Mesenchymal stem cell (in vitro differentiated cells and primary cell): Measurements from ENCODE around the gene TVP23A.

ENCODE experiments used
- DNase-seq: peaks from one replicate; pipeline ENCODE4 v3.0.0-alpha.2; 2013
- H2AFZ ChIP-seq: one replicate; pipeline ENCODE4 v1.6.1; 2013; ENCODE audit warnings: low read depth, mild to moderate bottlenecking, control low read depth, inconsistent platforms, low read length, moderate library complexity
- H2AK5ac ChIP-seq: 2 replicates; pipeline ENCODE4 v1.6.1; 2013; ENCODE audit warnings: low read length, moderate library complexity, mild to moderate bottlenecking, inconsistent platforms; ENCODE audit not compliant: severe bottlenecking
- H2BK120ac ChIP-seq: one replicate; pipeline ENCODE4 v1.6.1; 2013; ENCODE audit warnings: low read depth, mild to moderate bottlenecking, inconsistent platforms, low read length, moderate library complexity
- H2BK12ac ChIP-seq, 2 experiments: one replicate each; pipeline ENCODE4 v1.6.1; 2013; ENCODE audit warnings: inconsistent platforms in 2 of 2, low read length in 2 of 2, mild to moderate bottlenecking in 2 of 2, moderate library complexity in 2 of 2, control low read depth in 1 of 2
- H2BK15ac ChIP-seq: one replicate; pipeline ENCODE4 v1.6.1; 2013; ENCODE audit warnings: mild to moderate bottlenecking, low read depth, inconsistent platforms; ENCODE audit not compliant: poor library complexity, severe bottlenecking
- H2BK5ac ChIP-seq: 2 replicates; pipeline ENCODE4 v1.6.1; 2013; ENCODE audit warnings: low read depth, mild to moderate bottlenecking, low read length, control low read depth, inconsistent platforms; ENCODE audit not compliant: poor library complexity, severe bottlenecking
- H3K14ac ChIP-seq, 2 experiments: one replicate each; pipeline ENCODE4 v1.6.1; 2013; ENCODE audit warnings: inconsistent platforms in 2 of 2, low read length in 2 of 2, control low read depth in 1 of 2, mild to moderate bottlenecking in 1 of 2, moderate library complexity in 1 of 2
- H3K18ac ChIP-seq, 2 experiments: one replicate each; pipeline ENCODE4 v1.6.1; 2013; ENCODE audit warnings: inconsistent platforms in 2 of 2, low read length in 2 of 2, control low read depth in 1 of 2, low read depth in 1 of 2, mild to moderate bottlenecking in 1 of 2
- H3K23ac ChIP-seq, 2 experiments: one replicate each; pipeline ENCODE4 v1.6.1; 2013; ENCODE audit warnings: inconsistent platforms in 2 of 2, low read length in 2 of 2, mild to moderate bottlenecking in 2 of 2, moderate library complexity in 2 of 2, control low read depth in 1 of 2
- H3K27ac ChIP-seq: 2 replicates; pipeline ENCODE4 v1.5.1; 2013; ENCODE audit warnings: mild to moderate bottlenecking, moderate library complexity, low read length, control low read depth, inconsistent platforms; ENCODE audit not compliant: poor library complexity, severe bottlenecking
- H3K27me3 ChIP-seq, 2 experiments: 2 replicates each; pipeline versions ENCODE4 v1.6.1 to v1.7.0; 2013; ENCODE audit warnings: low read length in 2 of 2, mild to moderate bottlenecking in 2 of 2, moderate library complexity in 2 of 2, control low read depth in 1 of 2, inconsistent platforms in 1 of 2; ENCODE audit not compliant: control insufficient read depth in 1 of 2, insufficient read depth in 1 of 2
- H3K36me3 ChIP-seq, 2 experiments: 2 replicates each; pipeline versions ENCODE4 v1.6.1 to v1.7.0; 2013; ENCODE audit warnings: low read length in 2 of 2, control low read depth in 1 of 2, inconsistent platforms in 1 of 2, low read depth in 1 of 2, mild to moderate bottlenecking in 1 of 2; ENCODE audit not compliant: insufficient read depth in 2 of 2, control insufficient read depth in 1 of 2
- H3K4ac ChIP-seq, 2 experiments: one replicate each; pipeline ENCODE4 v1.6.1; 2013; ENCODE audit warnings: inconsistent platforms in 2 of 2, low read length in 2 of 2, mild to moderate bottlenecking in 2 of 2, moderate library complexity in 2 of 2, control low read depth in 1 of 2, low read depth in 1 of 2
- H3K4me1 ChIP-seq: 2 replicates; pipeline ENCODE4 v1.6.1; 2013; ENCODE audit warnings: low read depth, low read length, control low read depth; ENCODE audit not compliant: control insufficient read depth, insufficient read depth
- H3K4me2 ChIP-seq: 2 replicates; pipeline ENCODE4 v1.6.1; 2013; ENCODE audit warnings: low read length, mild to moderate bottlenecking, inconsistent platforms; ENCODE audit not compliant: poor library complexity, severe bottlenecking
- H3K4me3 ChIP-seq, 2 experiments: 2 replicates each; pipeline versions ENCODE4 v1.5.1 to v1.7.0; 2013; ENCODE audit warnings: low read length in 2 of 2, mild to moderate bottlenecking in 2 of 2, control low read depth in 1 of 2, low read depth in 1 of 2; ENCODE audit not compliant: insufficient read depth in 1 of 2
- H3K79me1 ChIP-seq: replicated peaks from 2 replicates; pipeline ENCODE4 v1.6.1; 2013; ENCODE audit warnings: mild to moderate bottlenecking, control low read depth, low read length, inconsistent platforms; ENCODE audit not compliant: poor library complexity, severe bottlenecking
- H3K9ac ChIP-seq: 2 replicates; pipeline ENCODE4 v1.7.0; 2013; ENCODE audit warnings: mild to moderate bottlenecking, low read length, moderate library complexity
- H3K9me3 ChIP-seq: 2 replicates; pipeline ENCODE4 v1.7.0; 2013; ENCODE audit warnings: mild to moderate bottlenecking, low read length; ENCODE audit not compliant: control insufficient read depth
- H4K8ac ChIP-seq: one replicate; pipeline ENCODE4 v1.6.1; 2013; ENCODE audit warnings: inconsistent platforms, mild to moderate bottlenecking, low read length, moderate library complexity
- H4K91ac ChIP-seq: one replicate; pipeline ENCODE4 v1.6.1; 2013; ENCODE audit warnings: mild to moderate bottlenecking, low read length, inconsistent platforms
- WGBS: methylation state at CpG from one replicate; pipeline ENCODE4 v1.1.7; 2013; ENCODE audit warnings: mixed read lengths; 5-methylcytosine and 5-hydroxymethylcytosine counted together

Gene TVP23A

GRCh38 chr16:10809706-10810105 is 8.9 kb downstream of the TVP23A start:
- H3K4ac ChIP-seq, result no peak overlapping the region
- no peak overlapping the region for H2BK120ac ChIP-seq
- H3K27ac ChIP-seq, result no peak overlapping the region
- H3K23ac ChIP-seq, result no peak overlapping the region
- H4K91ac ChIP-seq, result no peak overlapping the region
- H3K9me3 ChIP-seq, result no peaks in the 10 kb centered on the region
- H2BK12ac ChIP-seq, result no peak overlapping the region
- no peaks in the 10 kb centered on the region for H3K79me1 ChIP-seq
- no peak overlapping the region for H2BK15ac ChIP-seq
- no peak overlapping the region for H3K18ac ChIP-seq
- no peak overlapping the region for H4K8ac ChIP-seq
- H2AFZ ChIP-seq, result no peak overlapping the region
- H3K14ac ChIP-seq, result no peak overlapping the region
- no peak overlapping the region for H3K4me3 ChIP-seq
- DNase-seq, result no peak
- H3K4me2 ChIP-seq, result no peak overlapping the region
- peaks cover 5 to 18% of the 10 kb centered on the region in 2 experiments for H3K27me3 ChIP-seq
- 94% methylated on average over 2 of the region's 3 CpGs for WGBS
- H2BK5ac ChIP-seq, result no peak overlapping the region
- no peaks in the 10 kb centered on the region for H3K4me1 ChIP-seq
- no peak overlapping the region for H2AK5ac ChIP-seq
- H3K9ac ChIP-seq, result no peak overlapping the region
- no peaks in the 10 kb centered on the region for H3K36me3 ChIP-seq

- Histone ChIP-seq H3K27me3 (peaks cover 5 to 16% of the 10 kb centered on the region in 2 experiments), H3K18ac (no peak overlapping the region), H3K4me1 (no peaks in the 10 kb centered on the region), H3K36me3 (no peaks in the 10 kb centered on the region), H2BK120ac (no peak overlapping the region), H3K9me3 (no peaks in the 10 kb centered on the region), H2BK5ac (no peak overlapping the region), H3K14ac (no peak overlapping the region), H3K4me3 (no peak overlapping the region), H3K4me2 (no peak overlapping the region), H2AK5ac (no peak overlapping the region), H2BK15ac (no peak overlapping the region), H3K9ac (no peak overlapping the region), H3K23ac (no peak overlapping the region), H4K91ac (no peak overlapping the region), H2BK12ac (no peak overlapping the region), H3K79me1 (no peaks in the 10 kb centered on the region), H2AFZ (no peak overlapping the region), H3K27ac (no peak overlapping the region), H3K4ac (no peak overlapping the region), H4K8ac (no peak overlapping the region)
- DNase-seq, result no peak
- WGBS, result 89% methylated on average over 3 of the region's 3 CpGs
These were observed 9.7 kb downstream of the TVP23A start for GRCh38 chr16:10808850-10809249.

DNA sequence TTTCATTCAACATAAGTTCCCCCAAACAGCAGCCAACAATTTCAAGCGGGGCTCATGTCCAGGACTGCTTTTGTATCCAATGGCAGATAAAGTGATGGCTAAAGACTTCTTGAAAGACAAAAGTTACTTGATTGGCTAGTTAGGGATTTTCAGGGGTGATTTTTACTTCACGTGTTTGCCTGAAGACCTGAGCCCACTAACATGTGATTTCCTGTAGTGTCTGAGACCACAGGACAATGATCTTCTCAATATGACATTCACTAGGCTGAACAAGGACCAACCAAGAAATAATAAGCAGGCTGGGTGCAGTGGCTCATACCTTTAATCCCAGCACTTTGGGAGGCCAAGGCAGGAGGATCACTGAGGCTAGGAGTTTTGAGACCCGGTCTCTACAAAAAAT is 10.4 kb downstream of the TVP23A start:
- no peak overlapping the region for H3K23ac ChIP-seq
- H2BK15ac ChIP-seq, result no peak overlapping the region
- no peak overlapping the region for H4K8ac ChIP-seq
- no peaks in the 10 kb centered on the region for H3K9me3 ChIP-seq
- WGBS, result 94% methylated on average over 3 of the region's 3 CpGs
- H2AK5ac ChIP-seq, result no peak overlapping the region
- H2BK5ac ChIP-seq, result no peak overlapping the region
- no peak overlapping the region for H2BK12ac ChIP-seq
- H3K4me1 ChIP-seq, result no peaks in the 10 kb centered on the region
- H3K4me3 ChIP-seq, result no peak overlapping the region
- H3K36me3 ChIP-seq, result no peaks in the 10 kb centered on the region
- no peak for DNase-seq
- peaks cover 5 to 16% of the 10 kb centered on the region in 2 experiments for H3K27me3 ChIP-seq
- no peak overlapping the region for H3K14ac ChIP-seq
- no peaks in the 10 kb centered on the region for H3K79me1 ChIP-seq
- no peak overlapping the region for H3K4ac ChIP-seq
- no peak overlapping the region for H4K91ac ChIP-seq
- no peak overlapping the region for H2AFZ ChIP-seq
- H2BK120ac ChIP-seq, result no peak overlapping the region
- no peak overlapping the region for H3K9ac ChIP-seq
- H3K18ac ChIP-seq, result no peak overlapping the region
- no peak overlapping the region for H3K27ac ChIP-seq
- H3K4me2 ChIP-seq, result no peak overlapping the region

GRCh38 chr16:10806698-10807097 is 11.9 kb downstream of the TVP23A start:
- Histone ChIP-seq H2BK15ac (no peak overlapping the region), H3K4ac (no peak overlapping the region), H2AFZ (no peak overlapping the region), H3K4me3 (no peak overlapping the region), H3K27me3 (peaks cover 5 to 16% of the 10 kb centered on the region in 2 experiments), H3K9me3 (no peaks in the 10 kb centered on the region), H3K9ac (no peak overlapping the region), H3K4me2 (no peak overlapping the region), H3K36me3 (no peaks in the 10 kb centered on the region), H2BK120ac (no peak overlapping the region), H3K23ac (no peak overlapping the region), H2BK12ac (no peak overlapping the region), H4K8ac (no peak overlapping the region), H3K18ac (no peak overlapping the region), H2AK5ac (no peak overlapping the region), H4K91ac (no peak overlapping the region), H3K14ac (no peak overlapping the region), H2BK5ac (no peak overlapping the region), H3K4me1 (no peaks in the 10 kb centered on the region), H3K79me1 (no peaks in the 10 kb centered on the region), H3K27ac (no peak overlapping the region)
- no peak for DNase-seq
- 88% methylated on average over 4 of the region's 6 CpGs for WGBS
